Retinal pigment epithelial cell (primary cell): ENCODE measurements around the gene TMEM181.
A peak's percentile ranks its signal among the peaks of the same experiment; 100 is the strongest.

ENCODE experiments used
- DNase-seq: peaks from one replicate; pipeline ENCODE4 v3.0.0-alpha.2; 2010; ENCODE audit warnings: low read depth
- H3K4me3 ChIP-seq: 2 replicates; pipeline ENCODE4 v1.5.1; 2011; ENCODE audit warnings: mild to moderate bottlenecking, low read length, control low read depth, moderate library complexity
- CTCF ChIP-seq: conservative IDR thresholded peaks from 2 replicates; pipeline ENCODE4 v1.5.1; 2011; ENCODE audit warnings: low read depth, low read length, control low read depth, inconsistent platforms

The TMEM181 gene

GRCh38 chr6:158584236-158584651 is 24.4 kb downstream of the TMEM181 start:
- DNase-seq = no peak
- no peak overlapping the region for H3K4me3 ChIP-seq
- TF ChIP-seq CTCF = no peak

- no peak for TF ChIP-seq CTCF
- H3K4me3 ChIP-seq = no peak overlapping the region
- DNase-seq = no peak
These were observed 26.8 kb downstream of the TMEM181 start for GRCh38 chr6:158586652-158587051.

- no peak overlapping the region for H3K4me3 ChIP-seq
- TF ChIP-seq CTCF = no peak
- no peak for DNase-seq
These were observed 29.5 kb downstream of the TMEM181 start for GRCh38 chr6:158589366-158589765.

GRCh38 chr6:158591134-158591809 is 31.4 kb downstream of the TMEM181 start:
- DNase-seq = no peak
- no peak overlapping the region for H3K4me3 ChIP-seq
- no peak for TF ChIP-seq CTCF

- no peak for TF ChIP-seq CTCF
These were observed 31.9 kb downstream of the TMEM181 start for GRCh38 chr6:158591810-158592209.

GRCh38 chr6:158593670-158594069 is 33.8 kb downstream of the TMEM181 start:
- no peak overlapping the region for H3K4me3 ChIP-seq
- no peak for DNase-seq
- TF ChIP-seq CTCF = no peak

More at GRCh38 chr6:158591810-158592209, 31.9 kb downstream of the TMEM181 start:
- H3K4me3 ChIP-seq = no peak overlapping the region
- no peak for DNase-seq

- H3K4me3 ChIP-seq = no peak overlapping the region
- peak; percentile 44 for TF ChIP-seq CTCF
- no peak for DNase-seq
These were observed 35.3 kb downstream of the TMEM181 start for GRCh38 chr6:158595223-158595622.
